Left ventricle myocardium inferior (tissue), 1 donor: ENCODE results near the gene KCNV2. TPM values are rescaled to one million over a fixed set of nuclear protein-coding genes. Genes with fewer than 3 reads are reported as not detected.

Experiments used
- DNase-seq: peaks from one replicate; pipeline ENCODE4 v3.0.0-alpha.2; 2020
- H3K27ac ChIP-seq: fragments of 200-600 bp; replicated peaks from 2 replicates; pipeline ENCODE4 v1.8.0; 2021
- H3K27me3 ChIP-seq: fragments of 200-600 bp; 2 replicates; pipeline ENCODE4 v1.8.0; 2021; ENCODE audit warnings: low read depth
- H3K36me3 ChIP-seq: fragments of 200-600 bp; 2 replicates; pipeline ENCODE4 v1.8.0; 2021
- H3K4me1 ChIP-seq: fragments of 200-600 bp; 2 replicates; pipeline ENCODE4 v1.8.0; 2021
- H3K4me3 ChIP-seq: fragments of 200-600 bp; 2 replicates; pipeline ENCODE4 v1.8.0; 2021; ENCODE audit warnings: mild to moderate bottlenecking, moderate library complexity
- H3K9me3 ChIP-seq: fragments of 200-600 bp; replicated peaks from 2 replicates; pipeline ENCODE4 v1.8.0; 2021
- intact Hi-C: fragments of 100-400 bp; cut with micrococcal nuclease; formaldehyde crosslinking; loops from one replicate; pipeline ENCODE4 v1.11.0; 2022
- total RNA-seq: library from RNA; stranded (reverse); fragmentation: NEBNext Ultra II Directional; extraction: Animal tissue kit (Norgen Biotek cat#: 25700); gene quantifications from one replicate; pipeline ENCODE4 v1.2.1, GENCODE V29; 2021
- TF ChIP-seq, protein P1 (sequence below): fragments of 200-600 bp; IDR thresholded peaks from 2 replicates; pipeline ENCODE4 v1.8.0; 2021; ENCODE audit warnings: antibody characterized with exemption, mild to moderate bottlenecking, borderline replicate concordance
- donor health status: DM: no; HTN: yes; CAD: no; lungs with severe emphysema.

Gene KCNV2
- total RNA-seq, 1 donor from 2014 or later = not detected

DNA sequence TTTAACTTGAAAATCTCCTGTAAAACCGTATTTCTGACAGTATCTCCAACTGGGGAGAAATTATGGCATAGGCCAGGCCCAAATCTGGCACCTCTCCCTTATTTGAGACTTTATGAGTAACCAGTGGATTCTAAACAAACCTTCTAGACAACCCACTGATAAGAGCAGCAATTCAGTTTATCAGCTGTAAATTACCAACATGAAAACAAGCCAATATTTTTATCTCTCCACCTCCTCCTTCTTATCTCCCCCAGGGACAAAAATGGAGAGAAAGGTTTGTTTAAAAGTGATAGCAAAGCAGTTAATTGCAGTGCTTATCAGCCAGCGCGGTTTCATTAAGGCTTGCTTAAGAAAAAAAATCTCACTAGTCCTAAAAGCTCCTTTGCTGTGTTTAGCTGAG is 53.8 kb downstream of the KCNV2 start:
- no peak for DNase-seq
- H3K4me1 ChIP-seq = peaks cover 16% of the 10 kb centered on the region
- peaks cover 43% of the 10 kb centered on the region for H3K36me3 ChIP-seq
- H3K27me3 ChIP-seq = no peaks in the 10 kb centered on the region
- intact Hi-C loops = no loop called here
- H3K27ac ChIP-seq = peak overlapping the region; percentile 28
- no peak overlapping the region for H3K4me3 ChIP-seq
- TF ChIP-seq, protein P1, sequence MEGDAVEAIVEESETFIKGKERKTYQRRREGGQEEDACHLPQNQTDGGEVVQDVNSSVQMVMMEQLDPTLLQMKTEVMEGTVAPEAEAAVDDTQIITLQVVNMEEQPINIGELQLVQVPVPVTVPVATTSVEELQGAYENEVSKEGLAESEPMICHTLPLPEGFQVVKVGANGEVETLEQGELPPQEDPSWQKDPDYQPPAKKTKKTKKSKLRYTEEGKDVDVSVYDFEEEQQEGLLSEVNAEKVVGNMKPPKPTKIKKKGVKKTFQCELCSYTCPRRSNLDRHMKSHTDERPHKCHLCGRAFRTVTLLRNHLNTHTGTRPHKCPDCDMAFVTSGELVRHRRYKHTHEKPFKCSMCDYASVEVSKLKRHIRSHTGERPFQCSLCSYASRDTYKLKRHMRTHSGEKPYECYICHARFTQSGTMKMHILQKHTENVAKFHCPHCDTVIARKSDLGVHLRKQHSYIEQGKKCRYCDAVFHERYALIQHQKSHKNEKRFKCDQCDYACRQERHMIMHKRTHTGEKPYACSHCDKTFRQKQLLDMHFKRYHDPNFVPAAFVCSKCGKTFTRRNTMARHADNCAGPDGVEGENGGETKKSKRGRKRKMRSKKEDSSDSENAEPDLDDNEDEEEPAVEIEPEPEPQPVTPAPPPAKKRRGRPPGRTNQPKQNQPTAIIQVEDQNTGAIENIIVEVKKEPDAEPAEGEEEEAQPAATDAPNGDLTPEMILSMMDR = no peak
- H3K9me3 ChIP-seq = peaks cover 30% of the 10 kb centered on the region

DNA sequence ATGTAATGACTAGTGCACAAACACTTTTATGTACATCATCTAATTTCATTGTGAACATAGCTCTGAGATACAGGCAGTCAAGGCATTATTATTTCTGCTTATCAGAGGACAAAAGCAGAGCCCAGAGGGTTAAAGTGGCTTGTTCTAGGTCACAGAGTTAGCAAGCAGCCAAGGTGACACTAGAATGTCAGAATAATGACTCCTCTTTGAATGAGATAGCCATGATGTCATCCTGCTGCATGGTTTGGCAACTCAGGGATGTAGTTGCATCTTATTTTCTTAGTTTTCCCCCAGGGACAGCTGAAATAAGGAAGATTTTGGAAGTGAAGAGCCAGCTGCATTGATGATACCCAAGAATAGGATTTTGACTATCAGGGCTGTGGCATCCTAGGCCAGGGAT is 54.4 kb downstream of the KCNV2 start:
- Histone ChIP-seq H3K27me3 (no peaks in the 10 kb centered on the region), H3K4me1 (peaks cover 16% of the 10 kb centered on the region), H3K36me3 (peaks cover 49% of the 10 kb centered on the region), H3K4me3 (no peak overlapping the region), H3K27ac (peak overlapping the region; percentile 28), H3K9me3 (peaks cover 36% of the 10 kb centered on the region)
- DNase-seq = no peak
- TF ChIP-seq, protein P1 = no peak
- intact Hi-C loops = no loop called here

DNA sequence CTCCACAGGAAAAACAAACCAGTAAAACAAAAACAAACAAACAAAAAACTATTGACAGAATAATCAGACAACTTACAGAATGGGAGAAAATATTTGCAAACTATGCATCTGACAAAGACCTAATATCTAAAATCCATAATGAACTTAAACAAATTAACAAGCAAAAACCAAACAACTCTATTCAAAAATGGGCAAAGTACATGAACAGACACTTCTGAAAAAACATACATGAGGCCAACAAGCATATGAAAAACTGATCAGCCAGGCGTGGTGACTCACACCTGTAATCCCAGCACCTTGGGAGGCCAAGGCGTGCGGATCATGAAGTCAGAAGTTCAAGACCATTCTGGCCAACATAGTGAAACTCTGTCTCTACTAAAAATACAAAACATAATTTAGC is 60.1 kb downstream of the KCNV2 start:
- Histone ChIP-seq H3K4me1 (no peaks in the 10 kb centered on the region), H3K4me3 (no peak overlapping the region), H3K27me3 (no peaks in the 10 kb centered on the region), H3K36me3 (peaks cover 69% of the 10 kb centered on the region), H3K27ac (no peak overlapping the region), H3K9me3 (peaks cover 53% of the 10 kb centered on the region)
- DNase-seq = no peak
- TF ChIP-seq, protein P1 = no peak
- intact Hi-C loops = no loop called here

DNA sequence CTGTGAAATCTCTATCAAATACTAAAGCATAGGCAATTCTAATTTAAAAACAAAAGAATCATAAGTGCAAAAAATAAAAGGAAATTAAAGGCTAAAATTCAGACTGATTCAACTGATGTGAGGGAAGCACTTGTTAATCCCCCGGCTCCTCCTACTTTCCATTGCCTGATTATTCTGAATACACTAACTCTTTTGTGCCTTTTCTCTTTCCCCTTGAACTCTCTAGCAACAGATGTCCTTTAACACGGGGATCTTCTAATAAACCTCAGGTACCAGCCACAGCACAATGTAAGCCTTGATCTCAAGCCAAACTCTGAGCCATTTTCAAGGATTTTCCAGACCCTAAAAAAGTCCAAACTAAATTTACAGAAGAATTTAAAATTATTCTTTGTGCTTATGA is 61.5 kb downstream of the KCNV2 start:
- H3K9me3 ChIP-seq = peaks cover 46% of the 10 kb centered on the region
- DNase-seq = no peak
- peaks cover 56% of the 10 kb centered on the region for H3K36me3 ChIP-seq
- intact Hi-C loops = no loop called here
- H3K27ac ChIP-seq = no peak overlapping the region
- TF ChIP-seq, protein P1 = no peak
- H3K27me3 ChIP-seq = no peaks in the 10 kb centered on the region
- H3K4me3 ChIP-seq = no peak overlapping the region
- no peaks in the 10 kb centered on the region for H3K4me1 ChIP-seq

Other genes starting within 250 kb of the KCNV2 start
- 144 TPM for gene VLDLR, start 95.7 kb upstream of the KCNV2 start, total RNA-seq
- 15.1 TPM for gene PUM3, start 126.6 kb downstream of the KCNV2 start, total RNA-seq